ENCODE data around the gene TSPYL2. TPM values are rescaled to one million over a fixed set of nuclear protein-coding genes. Genes with fewer than 3 reads are reported as not detected.

TSPYL2 gene
- total and polyA plus RNA-seq, 2 of the 8 experiments (the other 6 are each of a cell fraction or from before 2014, with no cell fraction given) = 13.4 to 13.7 TPM

GRCh38 chrX:53089925-53090324 is 7.8 kb downstream of the TSPYL2 start (continued):
- no peak for TF ChIP-seq CHD7 (IDR thresholded peaks at IDR 0.05; ENCODE audit: insufficient replicate concordance, low read length)
